ENCODE measurements around the gene FBXW7.
A peak's percentile ranks its signal among the peaks of the same experiment; 100 is the strongest.

Gene FBXW7

GRCh38 chr4:152374153-152374552, 161.7 kb downstream of the FBXW7 start:
- DNase-seq (ENCODE audit: low read depth), result no peak
- no peak overlapping the region for H3K4me3 ChIP-seq (ENCODE audit: low read length)
- TF ChIP-seq CTCF (conservative IDR thresholded peaks at IDR 0.05; ENCODE audit: low read length), result no peak

GRCh38 chr4:152372444-152372843, 163.4 kb downstream of the FBXW7 start:
- H3K4me3 ChIP-seq (ENCODE audit: low read length), result no peak overlapping the region
- no peak for TF ChIP-seq CTCF (conservative IDR thresholded peaks at IDR 0.05; ENCODE audit: low read length)
- no peak for DNase-seq (ENCODE audit: low read depth)

- DNase-seq (ENCODE audit: low read depth), result no peak
- peak; percentile 57 for TF ChIP-seq CTCF (conservative IDR thresholded peaks at IDR 0.05; ENCODE audit: low read length)
- no peak overlapping the region for H3K4me3 ChIP-seq (ENCODE audit: low read length)
Observed at GRCh38 chr4:152369902-152370295, 166.0 kb downstream of the FBXW7 start.

- no peak for DNase-seq (ENCODE audit: low read depth)
- TF ChIP-seq CTCF (conservative IDR thresholded peaks at IDR 0.05; ENCODE audit: low read length), result no peak
- no peak overlapping the region for H3K4me3 ChIP-seq (ENCODE audit: low read length)
Observed at GRCh38 chr4:152369203-152369901, 166.5 kb downstream of the FBXW7 start.

- H3K4me3 ChIP-seq (ENCODE audit: low read length), result no peak overlapping the region
- DNase-seq (ENCODE audit: low read depth), result no peak
- TF ChIP-seq CTCF (conservative IDR thresholded peaks at IDR 0.05; ENCODE audit: low read length), result no peak
Observed at GRCh38 chr4:152368001-152368400, 167.9 kb downstream of the FBXW7 start.

GRCh38 chr4:152364883-152365282, 171.0 kb downstream of the FBXW7 start:
- H3K4me3 ChIP-seq (ENCODE audit: low read length), result no peak overlapping the region
- TF ChIP-seq CTCF (conservative IDR thresholded peaks at IDR 0.05; ENCODE audit: low read length), result no peak
- DNase-seq (ENCODE audit: low read depth), result no peak

GRCh38 chr4:152364383-152364782, 171.5 kb downstream of the FBXW7 start:
- H3K4me3 ChIP-seq (ENCODE audit: low read length), result no peak overlapping the region
- DNase-seq (ENCODE audit: low read depth), result no peak
- TF ChIP-seq CTCF (conservative IDR thresholded peaks at IDR 0.05; ENCODE audit: low read length), result no peak
